ENCODE data around the gene CFAP251. TPM values are rescaled to one million over a fixed set of nuclear protein-coding genes. Genes with fewer than 3 reads are reported as not detected.

CFAP251 gene
- total RNA-seq, 1 experiment from 2014 or later = 0.81 TPM

GRCh38 chr12:122028905-122029560, 110.6 kb downstream of the CFAP251 start:
- Histone ChIP-seq H3T11ph (ENCODE audit: low read length) (no peak overlapping the region), H4K20me1 (ENCODE audit: control insufficient read depth, insufficient read depth, insufficient read length) (peaks cover 3% of the 10 kb centered on the region), H3K27ac (ENCODE audit: insufficient read length, low read depth, low read length) (no peak overlapping the region), H4K8ac (replicated peaks; ENCODE audit: insufficient read length, low read depth, low read length) (no peak overlapping the region), H2AFZ (ENCODE audit: low read length) (no peak overlapping the region), H2AK5ac (ENCODE audit: insufficient read length, low read length) (no peak overlapping the region), H3K4me2 (ENCODE audit: insufficient read depth, insufficient read length, low read length) (no peak overlapping the region), H3K79me2 (ENCODE audit: insufficient read depth, low read length) (peaks cover 2% of the 10 kb centered on the region; the same call in 1 of the 2 replicates), H2BK120ac (ENCODE audit: low read depth, low read length, poor library complexity, severe bottlenecking) (no peak overlapping the region), H4K5ac (ENCODE audit: insufficient read length, low read depth, low read length) (no peak overlapping the region), H3K4ac (ENCODE audit: low read depth, low read length) (no peak overlapping the region), H3K79me1 (ENCODE audit: insufficient read depth, low read depth, low read length, poor library complexity, severe bottlenecking) (peaks cover 7% of the 10 kb centered on the region), H3K14ac (ENCODE audit: insufficient read depth, low read length) (no peak overlapping the region), H3K4me1 (ENCODE audit: insufficient read depth, low read length) (no peaks in the 10 kb centered on the region), H4K91ac (ENCODE audit: insufficient read length, low read depth, low read length) (no peak overlapping the region), H2BK12ac (ENCODE audit: insufficient read length, low read depth, low read length) (no peak overlapping the region), H3K9me3 (ENCODE audit: control insufficient read depth, low read depth, low read length) (no peaks in the 10 kb centered on the region), H3K18ac (ENCODE audit: insufficient read length, low read depth, low read length) (no peak overlapping the region), H2BK15ac (ENCODE audit: low read depth, low read length) (no peak overlapping the region), H3K9ac (ENCODE audit: extremely low read depth, insufficient read length, low read length) (no peak overlapping the region), H3K23me2 (ENCODE audit: insufficient read length, low read depth, low read length, poor library complexity, severe bottlenecking) (no peaks in the 10 kb centered on the region), H3K27me3 (ENCODE audit: insufficient read depth, low read length) (no peaks in the 10 kb centered on the region), H3K56ac (ENCODE audit: insufficient read length, low read depth, low read length) (no peak overlapping the region), H3K23ac (ENCODE audit: insufficient read length, low read depth, low read length) (no peak overlapping the region), H2BK5ac (ENCODE audit: insufficient read length, low read length) (no peak overlapping the region), H2BK20ac (ENCODE audit: low read depth, low read length, poor library complexity, severe bottlenecking) (no peak overlapping the region)
- Mint-ChIP-seq H3K4me3 (no peak overlapping the region), H3K36me3 (ENCODE audit: insufficient read depth in 1 of 3, low read depth in 3 of 3) (peaks cover 1 to 5% (median 3%) of the 10 kb centered on the region in 3 experiments; a peak in 4 of 7 replicates), H3K4me1 (peaks cover 29 to 32% of the 10 kb centered on the region in 2 experiments), H3K9me3 (no peaks in the 10 kb centered on the region), H3K27ac (peak overlapping the region in 1 of 3 experiments; percentile 59; a peak in 1 of 7 replicates), H3K27me3 (ENCODE audit: low read depth) (no peaks in the 10 kb centered on the region)
- TF ChIP-seq CTCF (conservative IDR thresholded peaks at IDR 0.05) = no peak
- WGBS (ENCODE audit: extremely low coverage, insufficient read length, low lambda C conversion rate) = no CpG with 5 or more reads among the region's 23 CpGs
- DNase-seq = no peak

Measured in H9 (cell line).